Stimulated activated CD8-positive, alpha-beta memory T cell treated with anti-CD3 and anti-CD28 coated beads, Interleukin-7, amount 100 ng/mL, for 1 hour (primary cell): ENCODE data around the gene NDC1.
"Not testable (repeated sequence)": the region's sequence is repeated elsewhere in the genome, so short reads cannot be mapped to it uniquely, and the experiment has no call there.

Source experiments
- DNase-seq, 2 donors: peaks; one replicate each; pipeline ENCODE4 v3.0.0-alpha.2; 2020; ENCODE audit warnings: low read depth in 2 of 2

Gene NDC1

DNA sequence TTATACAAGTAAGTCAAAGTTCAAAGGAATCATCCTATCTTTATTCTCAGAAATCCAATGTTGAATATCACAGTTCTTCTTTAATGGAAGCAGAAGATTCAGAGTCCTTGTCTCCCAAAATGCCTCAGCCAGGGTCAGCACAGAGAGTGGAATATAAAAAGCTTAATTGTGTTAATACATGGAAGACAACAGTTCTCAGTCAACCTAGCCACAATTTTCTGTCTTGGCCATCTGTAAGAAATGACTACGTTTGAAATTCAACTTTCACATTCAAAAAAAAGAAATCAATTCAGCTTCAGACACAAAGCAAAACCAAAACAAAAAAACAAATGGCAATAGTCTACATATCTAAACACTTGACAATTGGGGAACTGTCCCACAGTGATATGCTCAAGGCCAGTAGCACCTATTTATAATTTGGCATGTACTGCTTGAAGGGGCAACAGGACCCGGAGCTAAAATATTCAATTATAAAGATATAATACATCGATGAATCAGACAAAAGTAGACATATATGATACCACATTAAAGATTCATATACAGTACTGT, 71.8 kb downstream of the NDC1 start:
- DNase-seq, result no peak

GRCh38 chr1:53765657-53766056, 72.4 kb downstream of the NDC1 start:
- no peak for DNase-seq

GRCh38 chr1:53763911-53764310, 74.2 kb downstream of the NDC1 start:
- DNase-seq, result no peak

DNA sequence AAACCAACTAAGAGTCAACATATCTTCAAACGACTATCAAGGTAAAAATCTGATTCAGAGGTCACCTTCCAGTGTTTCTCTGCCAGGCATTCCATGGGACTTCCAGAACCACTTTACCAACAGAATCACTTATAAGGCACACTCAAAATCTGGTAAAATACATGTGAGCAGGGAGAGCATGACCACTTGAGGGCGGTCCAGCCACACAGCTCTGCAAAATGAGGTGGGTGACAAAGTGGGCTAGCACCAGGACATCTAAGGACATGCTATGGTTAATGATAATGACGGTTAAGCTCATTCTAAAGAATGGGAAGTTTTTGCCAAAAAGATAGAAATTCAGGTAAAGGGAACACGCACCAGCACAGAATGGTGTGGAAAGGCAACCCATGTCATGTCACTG, 74.6 kb downstream of the NDC1 start:
- DNase-seq, result no peak

DNA sequence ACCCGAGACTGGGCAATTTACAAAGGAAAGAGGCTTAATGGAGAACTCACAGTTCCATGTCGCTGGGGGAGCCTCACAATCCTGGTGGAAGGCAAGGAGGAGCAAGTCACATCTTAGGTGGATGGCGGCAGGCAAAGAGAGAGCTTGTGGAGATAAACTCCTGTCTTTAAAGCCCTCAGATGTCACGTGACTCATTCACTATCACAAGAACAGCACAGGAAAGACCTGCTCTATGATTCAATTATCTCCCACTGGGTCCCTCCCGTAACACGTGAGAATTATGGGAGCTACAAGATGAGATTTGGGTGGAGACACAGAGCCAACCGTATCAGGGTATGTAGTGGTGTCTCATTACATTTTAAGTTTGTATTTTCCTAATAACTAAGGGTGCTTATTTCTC, 77.6 kb downstream of the NDC1 start:
- not testable (repeated sequence) for DNase-seq

DNA sequence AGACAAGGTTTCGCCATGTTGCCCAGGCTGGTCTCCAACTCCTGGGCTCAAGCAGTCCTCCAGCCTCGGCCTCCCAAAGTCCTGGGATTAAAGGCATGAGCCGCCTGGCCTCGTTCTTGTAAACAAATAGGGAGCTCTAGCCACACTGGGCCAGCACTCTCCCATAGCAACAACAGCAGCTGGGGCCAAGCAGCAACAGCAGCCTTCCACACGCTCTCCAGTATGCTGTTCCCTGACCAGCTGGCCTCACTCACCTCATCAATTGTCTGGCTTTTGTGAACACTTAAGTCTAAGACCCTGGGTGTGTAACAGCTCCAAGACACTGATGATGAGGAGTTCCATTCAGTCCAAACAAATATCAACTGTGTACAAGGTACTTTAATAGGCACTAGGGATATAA, 82.2 kb downstream of the NDC1 start:
- DNase-seq, result no peak

GRCh38 chr1:53754484-53755312, 83.4 kb downstream of the NDC1 start:
- DNase-seq, result no peak

GRCh38 chr1:53752281-53752680, 85.8 kb downstream of the NDC1 start:
- no peak for DNase-seq

DNA sequence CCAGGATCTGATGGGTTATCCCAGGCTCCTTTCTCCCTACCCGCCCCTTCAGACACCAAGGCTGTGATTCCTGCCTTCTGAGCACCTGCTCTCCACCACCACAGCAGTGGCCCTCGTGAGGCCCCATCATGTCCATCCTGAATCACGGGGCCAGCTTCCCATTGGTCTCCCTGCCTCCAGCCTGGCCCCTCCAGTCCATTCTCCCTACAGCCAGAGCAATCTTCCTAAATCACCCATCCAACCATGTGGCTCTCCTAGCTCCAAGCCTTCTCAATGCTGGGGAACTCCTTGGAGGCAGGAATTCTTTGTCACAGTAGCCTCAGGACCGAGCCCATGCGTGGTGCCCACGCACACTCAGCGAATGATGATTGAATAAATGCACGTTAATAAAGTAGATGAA, 90.3 kb downstream of the NDC1 start:
- DNase-seq, result no peak

- DNase-seq, result no peak
Observed at GRCh38 chr1:53740621-53741105, 97.4 kb downstream of the NDC1 start.

DNA sequence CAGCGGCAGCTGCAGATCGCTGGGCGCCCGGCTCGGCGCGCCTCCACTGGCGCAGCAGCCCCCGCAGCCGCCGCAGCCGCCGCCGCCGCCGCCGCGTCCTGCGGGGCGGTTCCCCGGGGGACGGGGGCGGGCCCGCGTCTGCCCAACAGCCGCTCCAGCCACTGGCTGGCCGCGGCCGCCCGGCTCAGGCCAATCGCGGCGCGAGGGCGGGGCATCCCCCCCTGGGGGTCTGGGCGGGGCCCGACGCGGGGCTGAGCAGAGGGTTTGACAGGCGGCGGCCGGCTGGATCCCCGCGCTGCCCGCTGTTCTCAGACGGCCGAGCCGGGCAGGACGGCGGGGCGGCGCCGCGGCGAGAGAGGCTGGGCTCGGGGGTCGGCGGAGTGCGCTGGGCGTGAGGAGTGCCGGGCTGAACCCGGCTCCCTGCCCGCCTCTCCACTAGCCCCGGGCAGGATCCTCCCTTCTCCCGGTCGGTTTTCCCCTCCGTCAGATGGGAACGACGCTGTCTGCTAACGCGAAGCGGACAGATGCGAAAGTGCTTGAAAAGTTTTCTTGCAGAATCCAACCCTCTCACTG, 98.9 kb downstream of the NDC1 start, which contains the start of gene GLIS1:
GLIS1 (minus strand) TSS at position 56 of the 573 bp plus-strand sequence. CDS start 1,100 bp downstream, outside the sequence.
- DNase-seq, result no peak

- no peak for DNase-seq
Observed at GRCh38 chr1:53738205-53739108, 99.6 kb downstream of the NDC1 start.

DNA sequence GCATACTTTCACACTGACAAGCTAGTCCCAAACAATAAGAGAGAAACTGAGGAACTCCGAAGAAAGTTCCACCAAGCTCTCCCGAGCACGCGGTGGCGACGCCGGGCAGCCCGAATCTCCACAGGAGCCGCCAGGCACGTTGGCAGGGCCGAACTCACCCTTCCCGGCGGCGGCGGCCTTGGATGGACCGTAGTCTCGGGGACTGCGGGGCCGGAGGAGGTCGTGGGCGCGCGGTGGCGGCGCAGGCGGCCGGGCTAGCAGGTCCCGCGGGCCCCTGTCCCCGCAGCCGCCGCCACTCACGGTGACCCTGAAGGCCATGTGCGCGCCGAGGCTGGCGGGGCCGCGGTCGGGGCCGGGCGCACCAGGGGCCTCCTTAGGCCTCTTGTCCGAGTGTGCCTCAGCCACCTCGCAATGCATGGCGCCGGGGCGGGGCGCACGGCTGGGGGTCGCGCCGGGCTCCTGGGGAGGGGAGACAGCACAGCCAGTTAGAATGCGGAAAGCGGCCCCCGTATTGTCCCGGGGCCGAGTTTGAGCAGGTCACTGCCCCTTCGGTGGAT, 100.4 kb downstream of the NDC1 start:
- DNase-seq, result no peak

DNA sequence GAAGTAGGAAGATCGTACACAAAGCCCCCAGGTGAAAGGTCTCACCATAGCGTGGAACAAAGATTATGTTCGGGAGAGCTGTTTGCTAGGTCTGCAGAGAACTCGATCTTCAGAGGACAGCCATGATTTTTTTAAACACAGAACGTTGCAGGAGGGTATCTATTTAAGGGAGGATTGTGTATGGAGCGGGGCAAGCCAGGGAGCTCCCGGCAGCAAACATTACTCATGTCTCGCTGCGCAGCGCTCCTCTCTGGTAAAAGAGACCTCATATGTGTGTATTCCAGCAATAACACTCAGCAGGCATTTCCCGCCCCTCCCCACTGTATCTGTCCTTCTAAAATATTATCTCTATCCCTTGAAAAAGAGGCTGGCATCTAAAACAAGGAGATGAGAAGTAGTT, 101.8 kb downstream of the NDC1 start:
- no peak for DNase-seq

DNA sequence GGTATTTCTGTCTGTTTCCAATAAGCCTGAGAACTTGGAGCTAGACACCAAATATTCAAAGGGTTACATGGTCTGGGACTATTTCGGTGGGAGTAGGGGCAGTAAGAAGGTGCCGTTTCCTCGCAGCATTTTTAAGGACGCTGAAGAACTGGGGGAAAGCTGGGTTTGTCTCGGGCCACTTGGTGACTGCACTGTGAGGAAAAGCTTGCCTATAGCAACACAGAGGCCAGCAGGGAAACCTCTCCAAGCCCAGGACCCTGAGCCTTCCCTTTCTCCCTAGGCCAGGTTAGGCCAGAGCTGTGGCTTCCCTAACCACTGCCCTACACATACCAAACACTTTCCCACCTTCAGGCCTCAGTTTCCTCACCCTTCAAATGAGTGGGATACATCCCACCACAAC, 102.4 kb downstream of the NDC1 start:
- no peak for DNase-seq

DNA sequence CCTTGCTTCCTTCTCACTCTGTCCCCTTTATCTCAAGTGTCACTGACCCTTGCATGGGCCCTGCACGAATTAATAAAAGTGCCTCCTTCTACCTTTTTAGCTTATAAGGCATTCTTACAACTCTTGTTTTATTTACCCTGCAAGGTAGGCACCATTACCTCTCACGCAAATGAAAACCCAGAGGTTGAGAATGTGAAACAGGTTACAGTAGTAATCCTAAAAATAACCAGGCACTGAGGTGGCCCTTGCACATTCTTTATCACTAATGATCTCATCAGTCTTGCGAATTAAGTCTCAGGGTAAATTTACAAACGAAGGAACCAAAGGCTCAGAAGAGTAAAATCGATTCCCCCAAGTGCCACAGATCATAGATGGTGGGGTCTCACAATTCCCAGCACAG, 102.8 kb downstream of the NDC1 start:
- no peak for DNase-seq

DNA sequence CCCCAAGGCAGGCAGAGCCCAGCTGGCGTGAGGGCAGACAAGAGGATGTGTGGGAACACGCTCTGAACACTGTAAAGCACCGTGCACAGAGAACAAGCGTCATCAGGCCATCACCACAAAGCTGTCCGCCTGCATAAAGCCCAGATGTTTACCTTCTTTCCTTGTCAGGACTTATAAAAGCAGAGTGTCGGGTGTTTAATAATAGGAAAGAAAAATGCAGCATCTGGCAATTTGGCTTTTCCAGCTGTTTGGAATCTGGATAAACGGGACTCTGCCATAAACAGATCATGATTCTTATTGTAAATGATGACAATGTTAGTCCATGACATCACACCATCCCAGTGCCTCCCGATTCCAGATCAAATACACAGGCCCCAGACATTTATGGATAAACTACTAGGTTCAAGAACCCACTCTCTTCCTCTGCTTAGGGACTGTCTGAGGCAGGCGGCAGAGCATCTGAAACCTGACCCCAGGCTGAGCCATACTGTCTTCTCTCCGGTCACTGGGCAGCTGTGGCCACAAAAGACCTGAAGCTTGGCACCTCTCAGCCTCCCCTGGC, 103.4 kb downstream of the NDC1 start:
- no peak for DNase-seq

GRCh38 chr1:53733975-53734649, 104.0 kb downstream of the NDC1 start:
- no peak for DNase-seq

- no peak for DNase-seq
Observed at GRCh38 chr1:53733447-53733931, 104.6 kb downstream of the NDC1 start.

- no peak for DNase-seq
Observed at GRCh38 chr1:53732912-53733317, 105.2 kb downstream of the NDC1 start.

GRCh38 chr1:53732409-53732808, 105.7 kb downstream of the NDC1 start:
- DNase-seq, result no peak
